Nephron (organoid): Measurements from ENCODE around the gene YAF2.
A peak's percentile ranks its signal among the peaks of the same experiment; 100 is the strongest.

Experiments used
- H3K27ac Mint-ChIP-seq, 3 experiments: 2 replicates each; pipeline ENCODE4 v1.8.0; 2020; ENCODE audit warnings: mixed read lengths in 3 of 3, mild to moderate bottlenecking in 2 of 3, moderate library complexity in 1 of 3
- H3K27me3 Mint-ChIP-seq: 2 replicates; pipeline ENCODE4 v1.8.0; 2021; ENCODE audit warnings: low read depth, mild to moderate bottlenecking, moderate library complexity, mixed read lengths
- H3K36me3 Mint-ChIP-seq: 2 replicates; pipeline ENCODE4 v1.8.0; 2020; ENCODE audit warnings: low read depth, mixed read lengths
- H3K4me1 Mint-ChIP-seq: 2 replicates; pipeline ENCODE4 v1.8.0; 2020; ENCODE audit warnings: mixed read lengths
- H3K4me3 Mint-ChIP-seq, 3 experiments: 2 replicates each; pipeline ENCODE4 v1.8.0; 2020; ENCODE audit warnings: mild to moderate bottlenecking in 3 of 3, mixed read lengths in 3 of 3, moderate library complexity in 2 of 3
- H3K9me3 Mint-ChIP-seq: 2 replicates; pipeline ENCODE4 v1.8.0; 2020; ENCODE audit warnings: mixed read lengths
- TF ChIP-seq, protein P1 (sequence below), 3 experiments: fragments of 200-600 bp; sonication (generic); IDR thresholded peaks; one replicate each; pipeline ENCODE4 v1.5.0; 2021; ENCODE audit warnings: antibody characterized with exemption in 3 of 3; ENCODE audit not compliant: unreplicated experiment in 3 of 3

The YAF2 gene

DNA sequence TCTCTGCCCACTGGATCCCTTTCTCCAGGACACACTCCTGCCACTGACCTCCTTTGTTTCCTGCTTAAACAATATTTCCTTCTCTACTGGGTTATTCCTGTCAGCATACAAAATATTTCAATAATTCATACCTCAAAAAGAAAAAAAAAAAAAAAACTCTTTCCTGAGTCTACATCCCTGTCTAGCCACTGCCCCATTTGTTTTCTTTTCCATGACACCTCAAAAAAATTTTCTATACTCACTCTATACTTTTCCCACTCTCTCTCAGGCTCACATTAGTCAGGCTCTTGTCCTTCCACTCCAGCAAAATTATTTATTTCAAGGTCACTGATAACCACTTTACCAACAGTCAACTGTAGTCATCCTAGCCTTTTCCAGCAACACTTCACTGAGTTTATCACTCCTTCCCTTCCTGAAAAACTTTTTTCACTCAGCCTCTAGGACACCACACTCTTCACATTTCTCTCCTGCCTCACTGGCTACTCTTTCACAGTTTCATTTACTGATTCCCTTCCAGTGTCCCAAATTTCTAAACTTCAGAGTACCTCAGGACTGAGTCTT lies 64.0 kb downstream of the YAF2 start:
- Mint-ChIP-seq H3K27ac (no peak overlapping the region), H3K27me3 (no peaks in the 10 kb centered on the region), H3K4me3 (no peak overlapping the region), H3K36me3 (peaks cover 61% of the 10 kb centered on the region), H3K9me3 (peaks cover 22% of the 10 kb centered on the region), H3K4me1 (no peaks in the 10 kb centered on the region)
- TF ChIP-seq, protein P1, sequence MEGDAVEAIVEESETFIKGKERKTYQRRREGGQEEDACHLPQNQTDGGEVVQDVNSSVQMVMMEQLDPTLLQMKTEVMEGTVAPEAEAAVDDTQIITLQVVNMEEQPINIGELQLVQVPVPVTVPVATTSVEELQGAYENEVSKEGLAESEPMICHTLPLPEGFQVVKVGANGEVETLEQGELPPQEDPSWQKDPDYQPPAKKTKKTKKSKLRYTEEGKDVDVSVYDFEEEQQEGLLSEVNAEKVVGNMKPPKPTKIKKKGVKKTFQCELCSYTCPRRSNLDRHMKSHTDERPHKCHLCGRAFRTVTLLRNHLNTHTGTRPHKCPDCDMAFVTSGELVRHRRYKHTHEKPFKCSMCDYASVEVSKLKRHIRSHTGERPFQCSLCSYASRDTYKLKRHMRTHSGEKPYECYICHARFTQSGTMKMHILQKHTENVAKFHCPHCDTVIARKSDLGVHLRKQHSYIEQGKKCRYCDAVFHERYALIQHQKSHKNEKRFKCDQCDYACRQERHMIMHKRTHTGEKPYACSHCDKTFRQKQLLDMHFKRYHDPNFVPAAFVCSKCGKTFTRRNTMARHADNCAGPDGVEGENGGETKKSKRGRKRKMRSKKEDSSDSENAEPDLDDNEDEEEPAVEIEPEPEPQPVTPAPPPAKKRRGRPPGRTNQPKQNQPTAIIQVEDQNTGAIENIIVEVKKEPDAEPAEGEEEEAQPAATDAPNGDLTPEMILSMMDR (IDR thresholded peaks at IDR 0.05; ENCODE audit: unreplicated experiment in 3 of 3) = no peak

DNA sequence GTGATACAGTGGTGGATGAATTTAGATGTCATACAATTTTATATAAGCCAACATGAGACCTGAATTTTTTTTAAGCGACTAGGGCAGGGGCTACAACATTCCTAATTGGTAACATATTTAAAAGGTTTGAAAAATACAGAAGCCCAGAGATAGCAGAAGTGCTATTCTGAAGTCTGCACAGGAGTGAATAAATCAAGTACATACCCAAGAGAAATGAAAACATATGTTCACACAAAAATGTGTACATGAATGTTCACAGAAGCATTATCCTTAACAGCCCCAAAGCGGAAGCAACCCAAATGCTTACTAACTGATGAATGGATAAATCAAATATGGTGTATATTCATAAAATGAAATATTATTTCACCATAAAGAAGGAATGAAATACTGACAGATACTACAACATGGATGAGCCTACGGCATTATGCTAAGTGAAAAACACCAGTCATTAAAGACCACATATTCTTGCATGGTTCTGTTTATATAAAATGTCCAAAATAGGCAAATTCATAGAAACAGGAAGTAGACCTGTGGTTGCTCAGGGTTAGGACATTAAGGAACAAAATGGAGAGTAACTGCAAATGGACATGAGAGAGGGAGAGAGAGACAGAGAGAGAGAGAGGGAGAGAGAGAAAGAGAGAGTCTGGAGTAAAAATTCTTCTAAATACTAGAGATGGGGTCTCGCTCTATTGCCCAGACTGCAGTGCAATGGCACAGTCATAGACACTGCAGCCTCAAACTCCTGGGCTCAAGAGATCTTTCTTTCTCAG lies 65.4 kb downstream of the YAF2 start:
- peaks cover 20% of the 10 kb centered on the region for H3K9me3 Mint-ChIP-seq
- no peak overlapping the region for H3K4me3 Mint-ChIP-seq
- H3K27me3 Mint-ChIP-seq = no peaks in the 10 kb centered on the region
- no peaks in the 10 kb centered on the region for H3K4me1 Mint-ChIP-seq
- H3K36me3 Mint-ChIP-seq = peaks cover 53% of the 10 kb centered on the region
- H3K27ac Mint-ChIP-seq = no peak overlapping the region
- TF ChIP-seq, protein P1 (IDR thresholded peaks at IDR 0.05; ENCODE audit: unreplicated experiment in 3 of 3) = no peak

DNA sequence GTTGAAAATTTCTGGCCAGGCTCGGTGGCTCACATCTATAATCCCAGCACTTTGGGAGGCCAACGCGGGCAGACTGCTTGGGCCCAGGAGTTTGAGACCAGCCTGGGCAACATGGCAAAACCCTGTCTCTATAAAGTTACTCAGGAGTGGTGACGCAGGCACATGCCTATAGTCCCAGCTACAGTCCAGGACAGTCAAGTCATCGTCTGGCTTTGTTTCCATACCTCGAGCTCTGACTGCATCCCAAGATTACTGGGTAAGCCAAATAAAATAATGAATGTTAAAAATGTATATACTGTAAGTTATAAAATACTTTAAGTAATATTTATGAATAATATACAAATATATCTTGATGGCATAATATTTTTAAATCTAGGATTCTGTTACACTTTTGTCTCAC lies 70.3 kb downstream of the YAF2 start:
- Mint-ChIP-seq H3K27me3 (no peaks in the 10 kb centered on the region), H3K4me3 (no peak overlapping the region), H3K4me1 (peaks cover 13% of the 10 kb centered on the region), H3K27ac (no peak overlapping the region), H3K9me3 (no peaks in the 10 kb centered on the region), H3K36me3 (peaks cover 36% of the 10 kb centered on the region)
- TF ChIP-seq, protein P1 (IDR thresholded peaks at IDR 0.05; ENCODE audit: unreplicated experiment in 3 of 3) = no peak

DNA sequence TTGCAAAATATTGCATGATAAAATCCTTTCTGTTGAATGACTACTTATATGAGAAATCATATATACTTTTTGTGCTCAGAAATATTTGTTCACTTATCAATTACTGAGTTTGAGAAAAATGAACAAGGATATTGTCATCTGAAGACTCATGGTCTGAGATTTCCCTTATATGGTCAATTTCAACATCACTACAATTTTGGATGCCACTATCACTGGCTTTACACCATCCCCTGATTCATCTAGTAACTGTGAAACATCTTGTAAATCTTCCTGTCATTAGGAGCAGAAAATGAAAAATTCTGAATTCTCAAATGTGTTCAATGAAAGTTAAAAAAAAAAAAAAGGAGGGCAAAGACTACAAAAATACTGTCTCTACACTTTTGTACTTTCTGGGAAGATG lies 71.5 kb downstream of the YAF2 start:
- Mint-ChIP-seq H3K4me3 (no peak overlapping the region), H3K27me3 (no peaks in the 10 kb centered on the region), H3K4me1 (peaks cover 17% of the 10 kb centered on the region), H3K27ac (no peak overlapping the region), H3K36me3 (peaks cover 33% of the 10 kb centered on the region), H3K9me3 (no peaks in the 10 kb centered on the region)
- TF ChIP-seq, protein P1 (IDR thresholded peaks at IDR 0.05; ENCODE audit: unreplicated experiment in 3 of 3) = no peak

DNA sequence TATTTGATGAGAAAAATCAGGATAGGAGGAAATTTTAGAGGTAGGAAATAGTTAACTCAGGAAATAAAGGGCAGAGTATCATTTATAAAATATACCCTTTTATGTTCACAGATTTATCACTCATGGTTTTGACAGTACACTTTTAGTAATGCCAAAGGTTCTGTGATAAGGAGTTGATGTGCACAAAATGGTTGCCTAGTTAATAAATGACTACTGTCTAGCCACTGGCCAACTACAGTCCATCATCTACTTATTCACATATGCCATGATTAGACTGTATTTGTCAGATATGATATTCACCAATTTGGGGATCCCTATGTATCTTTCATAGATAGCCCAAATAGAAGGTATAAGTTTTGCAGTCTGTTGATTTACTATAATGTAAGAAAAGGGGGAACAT lies 74.1 kb downstream of the YAF2 start:
- TF ChIP-seq, protein P1 (IDR thresholded peaks at IDR 0.05; ENCODE audit: unreplicated experiment in 3 of 3) = no peak
- Mint-ChIP-seq H3K9me3 (no peaks in the 10 kb centered on the region), H3K4me1 (peaks cover 17% of the 10 kb centered on the region), H3K36me3 (peaks cover 31% of the 10 kb centered on the region), H3K4me3 (no peak overlapping the region), H3K27me3 (no peaks in the 10 kb centered on the region), H3K27ac (no peak overlapping the region)

DNA sequence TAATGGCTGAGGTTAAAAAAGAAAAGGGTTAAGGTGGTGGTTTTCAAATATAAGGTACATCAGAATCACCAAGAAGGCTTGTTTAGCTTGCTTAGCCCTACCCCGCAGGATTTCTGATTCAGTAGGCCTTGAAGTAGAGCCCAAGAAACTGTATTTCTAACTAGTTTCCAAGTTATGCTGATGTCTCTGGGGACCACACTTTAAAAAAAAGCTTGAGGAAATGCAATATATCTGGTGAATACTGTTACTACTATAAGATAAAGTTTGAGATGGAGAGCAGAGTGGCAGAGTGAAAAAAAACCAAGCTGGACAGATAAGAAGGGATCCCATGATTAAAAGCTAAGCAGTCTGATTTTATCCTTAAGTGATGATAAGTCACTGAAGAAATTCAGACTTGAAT lies 75.1 kb downstream of the YAF2 start:
- Mint-ChIP-seq H3K36me3 (peaks cover 33% of the 10 kb centered on the region), H3K27me3 (no peaks in the 10 kb centered on the region), H3K9me3 (no peaks in the 10 kb centered on the region), H3K4me1 (peaks cover 17% of the 10 kb centered on the region), H3K4me3 (no peak overlapping the region), H3K27ac (peak overlapping the region in 1 of 3 experiments; percentile 15)
- TF ChIP-seq, protein P1 (IDR thresholded peaks at IDR 0.05; ENCODE audit: unreplicated experiment in 3 of 3) = no peak
